ENCODE data around the gene ITIH1.

GRCh38 chr3:52777127-52777958, at the start of gene ITIH1:
- TF ChIP-seq, protein P1, sequence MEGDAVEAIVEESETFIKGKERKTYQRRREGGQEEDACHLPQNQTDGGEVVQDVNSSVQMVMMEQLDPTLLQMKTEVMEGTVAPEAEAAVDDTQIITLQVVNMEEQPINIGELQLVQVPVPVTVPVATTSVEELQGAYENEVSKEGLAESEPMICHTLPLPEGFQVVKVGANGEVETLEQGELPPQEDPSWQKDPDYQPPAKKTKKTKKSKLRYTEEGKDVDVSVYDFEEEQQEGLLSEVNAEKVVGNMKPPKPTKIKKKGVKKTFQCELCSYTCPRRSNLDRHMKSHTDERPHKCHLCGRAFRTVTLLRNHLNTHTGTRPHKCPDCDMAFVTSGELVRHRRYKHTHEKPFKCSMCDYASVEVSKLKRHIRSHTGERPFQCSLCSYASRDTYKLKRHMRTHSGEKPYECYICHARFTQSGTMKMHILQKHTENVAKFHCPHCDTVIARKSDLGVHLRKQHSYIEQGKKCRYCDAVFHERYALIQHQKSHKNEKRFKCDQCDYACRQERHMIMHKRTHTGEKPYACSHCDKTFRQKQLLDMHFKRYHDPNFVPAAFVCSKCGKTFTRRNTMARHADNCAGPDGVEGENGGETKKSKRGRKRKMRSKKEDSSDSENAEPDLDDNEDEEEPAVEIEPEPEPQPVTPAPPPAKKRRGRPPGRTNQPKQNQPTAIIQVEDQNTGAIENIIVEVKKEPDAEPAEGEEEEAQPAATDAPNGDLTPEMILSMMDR (IDR thresholded peaks at IDR 0.05), result no peak
- TF ChIP-seq POLR2A (IDR thresholded peaks at IDR 0.05), result no peak
